ENCODE results near the gene PLOD3.

PLOD3 gene

DNA sequence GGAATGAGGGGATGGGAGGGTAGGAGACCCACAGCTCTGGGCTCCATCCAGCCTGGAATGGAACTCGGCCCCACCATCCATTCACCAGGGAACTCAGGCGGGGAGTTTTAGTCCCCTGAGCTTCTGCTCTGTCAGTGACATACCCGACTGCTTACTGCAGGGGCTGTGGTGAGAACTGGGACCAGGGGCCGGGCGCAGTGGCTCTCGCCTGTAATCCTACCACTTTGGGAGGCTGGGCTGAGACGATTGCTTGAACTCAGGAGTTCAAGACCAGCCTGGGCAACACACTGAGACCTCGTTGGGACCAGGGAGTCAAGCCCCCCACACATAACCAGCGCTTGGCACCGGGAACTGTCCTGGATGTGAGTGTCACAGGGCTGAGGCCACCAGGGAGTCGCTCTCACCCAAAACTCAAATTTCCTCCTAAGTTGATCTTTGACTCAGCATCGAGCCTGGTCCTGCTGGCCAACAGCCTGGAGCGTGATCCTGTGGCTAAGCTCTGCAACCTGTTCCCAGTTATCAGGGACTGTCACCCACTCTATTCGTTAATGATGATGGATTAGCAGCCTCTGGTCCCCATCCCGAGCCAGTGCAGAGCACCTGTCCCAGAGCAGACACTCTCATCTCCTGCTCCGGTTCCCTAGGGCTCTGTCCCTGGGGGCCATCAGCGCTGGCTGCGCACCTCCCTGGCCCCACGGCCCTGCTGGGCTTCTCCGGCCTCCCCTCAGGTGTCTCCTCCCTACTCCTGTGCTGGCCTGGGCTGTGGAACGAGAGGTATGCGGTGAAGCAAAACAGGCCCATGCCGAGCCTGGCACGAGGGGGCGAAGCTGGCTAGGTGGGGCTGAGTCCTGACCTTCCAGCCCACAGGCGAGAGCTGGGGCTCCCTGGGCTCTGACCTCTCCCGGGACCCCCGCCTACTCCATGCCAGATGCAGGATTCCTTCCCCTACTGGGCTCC lies 21.1 kb upstream of the PLOD3 start:
- no peak for DNase-seq

DNA sequence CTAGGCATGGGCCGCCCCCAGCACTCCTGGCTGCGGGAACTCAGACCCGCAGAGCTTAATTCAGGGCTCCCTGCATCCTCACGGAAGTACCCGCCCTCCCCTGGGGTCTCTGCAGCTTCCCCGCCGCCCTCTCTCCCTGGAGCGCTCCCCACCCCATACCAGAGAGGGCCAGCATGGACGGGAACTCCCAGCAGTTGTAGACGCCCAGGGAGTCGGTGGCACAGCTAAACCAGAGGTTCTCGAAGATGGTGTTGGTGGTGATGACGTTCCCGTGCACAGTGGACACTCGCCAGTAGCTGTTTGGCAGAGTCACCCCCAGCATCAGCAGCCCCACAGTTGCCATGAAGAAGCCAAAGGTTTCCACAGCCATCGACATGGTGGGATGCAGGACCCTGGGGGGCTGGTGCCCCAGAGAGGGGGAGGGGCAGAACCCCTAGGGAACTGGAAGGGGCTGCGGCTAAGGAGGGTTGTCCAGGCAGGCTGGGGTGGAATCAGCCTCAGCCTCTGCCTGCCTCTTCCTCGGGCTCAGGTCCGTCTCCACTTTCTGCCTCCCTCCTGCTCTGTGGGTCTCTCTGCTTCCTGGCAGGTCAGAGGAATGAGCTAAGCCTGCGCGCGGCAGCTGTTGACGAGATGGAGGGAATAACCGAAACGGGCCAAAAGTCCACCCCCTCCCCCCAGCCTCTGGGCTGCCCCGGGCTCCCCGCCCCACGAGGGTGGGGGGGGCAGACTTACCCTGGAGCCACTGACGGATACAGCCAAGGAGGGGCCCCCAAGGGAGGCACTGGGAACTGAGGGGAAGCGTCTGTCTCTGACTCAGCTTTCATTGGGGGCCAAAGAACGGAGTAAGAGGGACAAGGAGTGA lies 20.1 kb upstream of the PLOD3 start, which contains the start of gene CLDN15:
Gene CLDN15, minus strand, starts transcription at position 597 of the 862 bp plus-strand sequence. Its CDS starts 221 bp downstream, at position 376.
- DNase-seq, result no peak

DNA sequence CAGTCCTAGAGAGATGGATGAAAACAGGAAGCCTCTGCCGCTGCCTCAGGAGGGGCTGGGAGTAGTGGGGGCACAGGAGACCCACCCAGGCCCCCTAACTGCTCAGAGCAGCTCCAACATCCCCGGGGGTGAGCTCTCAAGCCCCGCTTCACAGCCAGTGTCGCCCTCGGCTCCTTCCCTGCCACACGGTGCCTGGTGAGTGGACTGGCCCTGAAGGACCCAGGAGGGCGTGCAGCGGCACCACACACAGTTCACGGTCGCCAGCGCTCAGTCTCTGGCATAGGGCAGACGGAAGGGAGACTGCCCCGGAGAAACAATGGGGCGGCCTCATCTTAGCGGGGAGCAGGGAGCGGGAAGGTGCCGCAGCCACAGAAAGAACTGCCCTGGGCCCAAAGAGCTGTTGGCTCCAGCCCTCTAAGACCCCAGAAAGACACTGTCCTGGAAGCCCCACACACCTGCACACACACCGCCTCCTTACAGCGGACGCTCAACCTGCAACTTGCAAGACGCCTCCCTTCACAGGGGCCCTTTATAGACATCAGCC lies 19.0 kb upstream of the PLOD3 start:
- no peak for DNase-seq

DNA sequence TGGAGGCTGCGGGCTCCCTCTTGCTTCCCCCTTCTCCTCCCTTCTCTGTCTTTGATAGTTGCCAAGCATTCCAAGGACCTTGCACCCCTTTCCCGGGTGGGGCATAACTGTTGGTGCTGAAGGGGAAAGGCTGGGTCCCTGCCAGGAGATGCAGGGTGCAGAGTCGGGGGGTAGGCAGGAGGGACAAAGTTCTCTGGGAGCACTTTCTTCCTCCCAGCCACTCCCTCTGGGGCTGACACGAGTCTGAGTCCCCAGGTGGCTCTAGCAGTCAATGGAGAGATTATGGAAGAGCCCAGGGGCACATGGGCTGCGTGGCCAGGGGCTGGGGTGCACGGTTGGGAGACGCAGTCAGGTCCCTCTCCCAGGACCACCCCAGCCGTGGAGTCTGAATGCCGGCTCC lies 18.1 kb upstream of the PLOD3 start:
- DNase-seq, result no peak

DNA sequence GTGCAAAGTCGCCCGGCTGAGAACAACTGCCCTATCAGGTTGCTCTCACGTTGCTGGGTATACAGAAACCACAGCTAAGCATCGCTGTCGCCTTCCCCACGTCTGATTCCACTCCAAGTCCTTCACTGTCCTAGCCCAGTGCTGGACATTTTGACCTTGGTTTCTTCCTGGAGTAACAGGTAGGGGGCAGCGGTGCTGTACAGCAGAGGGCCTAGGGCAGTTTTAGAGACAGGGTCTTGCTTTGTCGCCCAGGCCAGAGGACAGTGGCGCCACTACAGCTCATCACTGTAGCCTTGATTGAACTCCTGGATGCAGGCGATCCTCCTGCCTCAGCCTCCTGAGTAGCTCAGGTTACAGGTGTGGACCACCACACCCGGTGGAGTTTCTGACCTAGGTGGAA lies 17.7 kb upstream of the PLOD3 start:
- DNase-seq, result no peak

DNA sequence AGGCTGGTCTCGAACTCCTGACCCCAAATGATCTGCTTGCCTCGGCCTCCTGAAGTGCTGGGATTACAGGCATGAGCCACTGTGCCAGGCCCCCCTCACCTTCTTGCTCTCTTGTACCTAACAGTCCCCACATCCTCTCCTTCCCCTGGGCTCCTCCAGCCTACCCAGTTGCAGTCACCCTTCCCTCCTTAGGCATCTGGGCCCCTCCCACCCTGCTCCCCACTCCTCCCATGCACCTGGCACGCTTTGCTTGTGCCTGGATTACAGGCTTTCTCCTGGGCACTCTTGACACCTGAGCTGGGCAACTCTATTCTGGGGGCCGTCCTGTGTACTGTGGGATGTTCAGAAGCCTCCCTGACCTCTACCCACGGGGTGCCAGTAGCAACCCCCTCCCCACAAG lies 17.3 kb upstream of the PLOD3 start:
- DNase-seq, result no peak

DNA sequence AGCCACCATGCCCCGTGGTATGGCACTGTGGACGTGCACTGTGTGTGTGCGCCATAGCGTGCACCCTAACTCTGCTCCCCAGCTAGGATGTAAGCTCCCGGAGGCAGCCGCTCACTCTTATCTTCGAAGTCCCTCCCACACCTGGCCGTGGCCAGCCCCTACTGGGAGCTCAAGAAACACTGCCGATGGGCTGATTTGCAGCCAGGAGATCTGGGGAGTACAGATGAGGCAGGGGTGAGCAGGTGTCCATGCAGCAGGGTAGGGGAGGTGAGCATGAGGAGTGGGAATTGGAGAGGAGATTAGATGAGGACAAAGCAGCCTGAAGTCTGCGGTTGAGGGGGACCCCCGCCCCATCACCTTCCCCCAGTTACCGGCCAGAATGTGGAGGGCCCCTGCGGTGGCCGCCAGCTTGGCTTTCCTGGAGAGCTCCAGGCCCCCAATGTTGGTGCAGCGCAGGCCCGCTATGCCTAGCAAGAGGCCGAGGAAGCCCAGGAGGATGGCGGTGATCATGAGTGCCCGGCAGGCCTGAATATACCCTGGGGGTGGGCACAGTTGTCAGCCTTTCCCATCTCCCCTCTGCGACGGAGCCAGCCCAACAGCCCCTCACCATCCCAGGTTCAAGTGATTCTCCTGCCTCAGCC lies 16.6 kb upstream of the PLOD3 start:
- DNase-seq, result no peak

DNA sequence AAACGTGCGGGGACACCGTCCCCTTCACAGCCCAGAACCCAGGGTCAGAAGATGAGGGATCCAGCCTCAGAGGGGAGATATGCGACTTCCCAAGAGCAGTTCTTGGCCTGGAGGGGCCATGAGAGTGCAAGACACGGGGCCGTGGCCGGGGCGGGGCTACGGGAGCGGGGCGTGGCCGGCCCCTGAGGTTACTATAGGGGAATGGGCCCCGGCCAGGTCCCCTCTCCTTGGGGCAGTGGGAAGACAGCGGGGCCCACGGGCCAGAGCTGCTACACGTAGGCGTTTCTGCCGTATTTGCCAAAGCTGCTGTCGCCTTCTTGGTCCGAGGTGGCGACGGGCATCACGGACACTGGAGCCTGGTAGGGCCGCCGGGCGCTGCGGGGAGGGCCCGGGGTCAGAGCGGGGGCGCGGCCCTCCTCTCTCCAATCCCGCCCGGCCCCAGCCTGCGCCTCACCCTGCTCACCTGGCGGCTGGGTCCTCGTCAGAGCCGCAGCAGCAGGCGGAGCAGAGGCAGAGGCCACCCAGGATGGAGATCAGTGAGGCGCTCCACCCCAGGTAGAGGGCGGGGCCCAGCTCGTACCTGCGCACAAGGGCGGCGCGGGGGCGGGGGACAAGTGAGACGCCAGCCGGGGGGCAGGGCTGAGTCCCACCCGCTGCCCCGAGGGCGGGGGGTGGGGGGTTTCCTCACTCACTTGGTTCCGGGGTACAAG lies 14.9 kb upstream of the PLOD3 start:
- DNase-seq, result peak; percentile 40

DNA sequence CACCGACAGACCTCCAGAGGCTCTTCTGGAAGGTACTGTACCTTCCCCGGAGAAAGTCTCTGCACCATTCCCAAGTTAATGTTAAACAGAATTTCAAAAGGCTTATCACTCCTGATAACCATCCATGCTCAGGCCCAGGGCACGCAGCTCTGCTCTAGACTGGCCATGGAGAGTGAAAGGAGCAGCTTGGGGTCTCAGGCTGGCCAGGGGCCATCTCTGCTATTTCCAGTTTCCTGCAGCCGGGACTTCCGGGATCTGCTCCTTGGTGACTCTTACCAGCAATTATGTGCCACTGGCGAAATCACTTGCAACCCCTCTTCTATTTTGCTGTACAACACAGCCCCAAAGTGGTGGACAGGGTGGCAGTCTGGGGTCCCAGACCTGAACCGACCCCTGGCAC lies 14.3 kb upstream of the PLOD3 start:
- DNase-seq, result no peak

DNA sequence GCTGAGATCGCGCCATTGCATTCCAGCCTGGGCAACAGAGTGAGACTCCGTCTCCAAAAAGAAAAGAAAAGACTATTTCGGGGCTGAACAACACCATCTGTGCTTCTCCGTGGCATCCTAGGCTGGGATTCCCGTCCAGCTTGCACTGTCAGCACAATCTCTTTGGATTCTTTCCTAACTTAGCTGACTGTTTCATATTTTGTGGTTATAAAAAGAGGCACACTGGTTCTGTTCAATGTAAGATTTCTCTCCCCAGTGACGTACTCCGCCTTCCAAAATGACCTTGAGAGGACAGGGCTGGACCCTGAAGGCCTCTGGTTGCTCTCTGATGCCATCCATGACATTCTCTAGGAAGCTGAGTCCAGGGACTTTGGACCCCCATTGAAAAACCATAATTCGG lies 9.3 kb upstream of the PLOD3 start:
- no peak for DNase-seq

DNA sequence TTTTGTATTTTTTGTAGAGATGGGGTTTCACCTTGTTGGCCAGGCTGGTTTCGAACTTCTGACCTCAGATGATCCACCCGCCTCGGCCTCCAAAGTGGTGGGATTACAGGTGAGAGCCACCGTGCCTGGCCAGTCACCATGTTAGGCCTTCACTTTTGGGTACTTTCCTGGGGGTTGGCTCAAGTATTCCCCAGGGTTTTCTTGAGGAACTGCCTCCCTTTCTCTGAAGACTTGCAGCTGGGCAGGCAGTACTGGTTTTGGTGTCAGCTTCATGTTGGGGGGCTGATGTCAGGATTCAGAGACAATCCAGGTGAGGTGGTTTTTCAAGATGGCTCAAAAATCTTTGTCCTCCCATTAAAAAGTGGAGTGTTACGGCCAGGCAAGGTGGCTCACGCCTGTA lies 8.3 kb upstream of the PLOD3 start:
- DNase-seq, result no peak

DNA sequence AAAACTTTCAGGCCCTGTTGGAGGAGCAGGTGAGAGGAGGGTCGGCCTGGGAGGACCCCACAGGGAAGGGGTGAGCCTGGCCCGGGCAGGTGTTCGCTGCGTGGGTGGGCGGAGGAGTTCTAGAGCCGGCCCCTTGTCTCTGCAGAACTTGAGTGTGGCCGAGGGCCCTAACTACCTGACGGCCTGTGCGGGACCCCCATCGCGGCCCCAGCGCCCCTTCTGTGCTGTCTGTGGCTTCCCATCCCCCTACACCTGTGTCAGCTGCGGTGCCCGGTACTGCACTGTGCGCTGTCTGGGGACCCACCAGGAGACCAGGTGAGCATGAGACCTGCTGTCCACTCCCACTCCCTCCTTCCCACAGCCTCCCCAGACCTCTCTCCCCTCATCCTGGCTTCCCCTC lies 6.1 kb upstream of the PLOD3 start:
- no peak for DNase-seq

DNA sequence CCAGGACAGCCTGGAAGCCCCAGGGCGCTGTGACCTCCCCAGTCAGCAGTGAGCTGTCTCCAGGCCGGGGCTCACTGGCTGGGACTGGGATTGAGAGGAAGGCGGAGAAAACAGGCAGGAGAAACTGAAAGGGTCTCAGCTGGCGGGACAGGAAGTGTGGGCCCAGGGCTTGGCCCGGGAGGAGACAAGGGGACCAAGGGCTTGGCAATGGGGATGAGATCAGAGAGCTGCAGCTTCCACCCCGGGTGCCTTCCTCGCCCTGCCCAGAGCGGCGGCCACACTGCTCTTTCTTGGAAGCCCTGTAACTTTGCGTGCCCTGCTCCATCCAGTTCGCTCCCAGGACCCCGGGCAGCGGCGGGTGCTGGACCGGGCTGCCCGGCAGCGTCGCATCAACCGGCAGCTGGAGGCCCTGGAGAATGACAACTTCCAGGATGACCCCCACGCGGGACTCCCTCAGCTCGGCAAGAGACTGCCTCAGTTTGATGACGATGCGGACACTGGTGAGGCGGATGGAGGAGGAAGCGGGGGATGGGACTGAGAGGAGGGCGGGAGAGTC lies 5.0 kb upstream of the PLOD3 start:
- no peak for DNase-seq

DNA sequence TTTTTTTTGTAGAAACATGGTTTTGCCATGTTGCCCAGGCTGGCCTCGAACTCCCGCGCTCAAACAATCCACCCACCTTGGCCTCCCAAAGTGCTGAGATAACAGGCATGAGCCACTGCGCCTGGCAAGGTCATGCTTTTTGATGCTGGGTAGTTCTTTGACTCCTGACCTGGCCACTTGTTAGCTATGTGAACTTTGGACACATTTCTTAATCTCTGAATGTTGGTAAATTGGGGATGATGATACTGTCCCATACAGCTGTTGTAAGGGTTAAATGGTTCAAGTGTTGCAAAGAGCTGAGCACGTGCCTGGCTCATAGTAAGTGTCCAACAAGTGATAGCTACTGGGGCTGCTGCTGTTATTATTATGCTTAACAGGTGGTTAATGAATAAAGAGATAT lies 2.9 kb upstream of the PLOD3 start:
- DNase-seq, result no peak

DNA sequence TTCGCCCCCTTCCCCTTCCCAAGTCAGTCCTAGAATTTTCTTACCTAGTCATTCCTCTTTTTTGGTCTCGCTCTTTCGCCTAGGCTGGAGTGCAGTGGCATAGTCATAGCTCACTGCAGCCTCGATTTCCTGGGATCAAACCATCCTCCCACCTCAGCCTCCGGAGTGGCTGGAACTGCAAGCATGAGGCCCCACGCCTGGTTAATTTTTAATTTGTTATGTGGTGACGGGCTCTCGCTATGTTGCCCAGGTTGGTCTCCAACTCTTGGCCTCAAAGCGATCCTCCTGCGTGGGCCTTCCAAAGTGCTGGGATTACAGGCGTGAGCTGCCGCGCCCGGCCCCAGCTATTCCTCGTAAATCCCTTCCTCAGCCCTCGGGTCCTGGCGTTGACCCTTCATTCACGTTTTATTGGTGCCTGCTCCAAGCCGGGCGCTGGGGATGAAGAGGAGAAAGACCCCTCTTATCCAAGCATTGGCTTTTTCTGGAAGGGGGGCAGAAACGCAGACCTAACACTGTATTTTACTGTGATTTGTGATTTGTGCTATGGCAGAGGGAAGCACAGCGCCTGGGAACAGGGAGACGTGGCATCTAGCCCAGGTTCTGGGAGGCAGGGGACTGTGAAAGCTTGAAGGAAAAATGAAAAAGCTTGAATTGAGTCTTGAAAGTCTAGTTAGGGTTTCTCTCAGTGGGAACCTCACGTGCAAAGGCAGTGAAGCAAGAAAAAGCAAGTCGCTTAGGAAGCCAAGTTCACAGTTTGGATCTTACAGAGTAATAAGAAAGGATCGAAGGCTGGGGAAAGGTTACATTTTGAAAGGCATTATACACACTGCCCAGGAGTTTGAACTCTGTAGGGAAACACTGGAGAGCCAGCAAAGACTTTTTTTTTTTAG lies 1.1 kb upstream of the PLOD3 start:
- DNase-seq, result no peak

DNA sequence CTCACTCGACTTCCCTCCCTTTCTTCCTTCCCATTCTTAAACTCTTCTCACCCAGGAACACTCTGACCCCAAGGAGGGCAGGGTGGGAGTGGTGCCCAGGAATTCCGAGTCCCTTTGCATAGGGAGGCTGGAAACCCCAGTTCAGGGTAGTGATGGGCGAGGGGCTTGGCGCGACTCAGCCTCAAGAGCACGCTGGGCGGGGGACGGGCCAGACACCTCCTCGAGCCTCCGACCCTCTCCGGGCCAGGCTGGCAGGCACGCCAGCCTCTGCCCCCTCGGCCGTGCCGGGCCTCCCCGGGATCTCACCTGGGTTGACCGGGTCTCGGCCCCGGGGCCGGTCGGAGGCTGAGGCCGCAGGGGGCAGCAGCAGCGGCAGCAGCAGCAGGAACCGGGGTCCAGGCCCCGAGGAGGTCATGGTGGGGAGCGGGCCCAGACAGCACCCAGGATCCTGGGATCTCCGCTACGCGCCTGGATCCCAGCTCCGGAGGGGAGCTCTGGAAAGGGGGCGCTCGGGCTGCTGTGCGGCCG lies 457 bp downstream of the PLOD3 start:
- DNase-seq, result no peak

DNA sequence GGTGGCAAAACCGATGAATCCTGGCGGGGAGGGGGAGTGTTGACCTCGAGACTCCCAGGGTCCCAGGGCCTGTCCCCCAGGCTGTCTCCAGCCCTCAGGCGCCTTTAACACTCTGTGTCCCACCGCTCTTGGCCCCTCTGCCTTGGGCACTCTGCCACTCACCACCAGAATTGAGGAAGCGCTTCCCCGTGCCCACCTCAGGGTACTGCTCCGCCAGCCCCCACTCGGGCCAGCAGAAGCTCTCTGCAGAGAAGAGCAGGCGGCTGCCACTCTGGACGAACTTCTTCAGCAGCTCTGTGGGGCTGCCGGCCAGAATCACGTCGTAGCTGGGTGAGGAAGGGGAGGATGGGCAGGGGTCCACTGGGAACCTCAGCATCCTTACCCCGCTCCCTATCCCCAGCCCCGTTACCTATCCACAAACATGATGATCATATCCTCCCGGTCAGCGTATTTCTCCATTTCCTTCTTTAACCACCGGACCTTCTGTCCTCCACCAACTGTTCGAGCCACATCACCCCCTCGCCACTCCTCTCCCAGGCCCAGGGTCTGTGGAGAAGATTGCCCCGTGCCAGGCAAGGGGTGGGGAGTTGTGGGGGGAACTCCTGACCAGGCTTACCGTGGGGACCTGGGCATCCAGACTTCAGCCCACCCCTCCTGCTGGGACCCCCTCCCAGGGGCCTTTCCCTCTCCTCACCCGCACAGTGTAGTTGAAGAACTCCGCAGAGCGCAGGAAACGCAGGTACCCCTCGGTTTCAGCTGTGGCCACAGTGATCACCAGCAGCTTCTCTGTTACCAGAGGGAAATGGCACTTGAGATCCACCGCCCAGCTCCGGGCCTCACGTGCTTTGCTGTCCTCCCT lies 1.2 kb downstream of the PLOD3 start:
- no peak for DNase-seq

DNA sequence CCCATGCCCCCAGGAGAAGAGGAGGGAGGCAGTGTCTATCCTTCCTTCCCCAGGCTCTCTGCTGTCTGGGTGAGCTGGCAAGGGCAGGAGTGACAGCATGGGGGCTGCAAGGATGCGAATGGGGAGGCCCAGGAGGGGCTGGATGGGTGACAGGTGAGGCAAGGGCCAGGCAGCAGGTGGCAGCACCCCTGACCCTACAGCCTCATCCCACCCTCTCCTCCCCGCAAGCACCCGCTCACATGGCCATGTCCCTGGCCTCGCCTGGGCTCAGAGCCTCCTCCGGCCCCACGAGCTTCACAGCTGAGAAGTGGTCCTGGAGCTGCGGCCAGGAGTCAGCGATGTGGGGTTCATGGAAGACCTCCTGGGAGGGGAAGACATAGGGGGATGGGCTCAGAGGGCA lies 5.4 kb downstream of the PLOD3 start:
- DNase-seq, result no peak

DNA sequence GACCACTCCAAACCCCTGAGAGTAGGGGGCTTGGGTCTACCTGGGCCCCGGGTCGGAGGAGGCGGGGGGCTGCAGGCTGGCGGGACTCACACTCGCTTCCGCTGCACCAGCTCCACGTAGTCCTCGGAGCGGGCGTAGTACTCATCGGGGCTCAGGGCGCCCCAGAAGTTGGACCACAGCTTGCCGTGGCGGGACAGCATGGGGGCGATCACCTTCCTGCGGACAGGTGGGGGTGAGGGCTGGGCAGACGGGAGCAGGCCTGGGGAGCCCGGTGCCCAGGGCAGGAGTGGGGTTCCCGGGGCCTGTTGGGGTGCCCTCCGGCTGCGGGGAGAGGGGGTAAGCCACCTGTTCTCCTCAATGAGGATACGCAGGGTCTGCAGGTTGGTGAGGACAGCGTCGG lies 5.9 kb downstream of the PLOD3 start:
- DNase-seq, result no peak

DNA sequence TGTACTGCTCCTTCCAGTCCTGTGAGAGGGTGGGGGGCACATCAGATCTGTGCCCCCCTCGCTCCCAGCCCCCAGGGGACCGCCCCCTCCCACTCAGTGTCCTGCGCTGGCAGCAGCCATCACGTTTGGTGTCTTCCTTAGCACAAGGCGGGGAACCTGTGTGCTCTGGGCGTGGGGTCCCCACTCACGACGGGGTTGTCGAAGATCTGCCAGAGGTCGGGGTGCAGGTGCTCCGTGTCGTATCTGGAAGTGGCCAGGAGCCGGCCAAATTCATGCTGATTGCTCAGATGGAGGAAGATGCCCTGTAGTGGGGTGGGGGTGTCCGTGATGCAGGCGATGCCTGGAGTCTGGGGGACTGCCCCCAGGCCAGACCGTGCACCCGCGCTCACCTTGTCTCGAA lies 7.2 kb downstream of the PLOD3 start:
- no peak for DNase-seq

Data from COR-L47 (cell line).